T-helper 1 cell treated with Interleukin-12 subunit alpha and Interleukin-12 subunit beta and Interleukin-4 antibody, amounts not matched to agents 30 μg/mL and 1 μg/mL, for 36 hours (primary cell): ENCODE measurements around the gene OR2Z1.
"Not testable (repeated sequence)": the region's sequence is repeated elsewhere in the genome, so short reads cannot be mapped to it uniquely, and the experiment has no call there.

Experiments
- H3K27ac Mint-ChIP-seq: one replicate; pipeline ENCODE4 v1.8.0; 2021; ENCODE audit warnings: mild to moderate bottlenecking, mixed read lengths
- H3K27me3 Mint-ChIP-seq: one replicate; pipeline ENCODE4 v1.8.0; 2021; ENCODE audit warnings: low read depth, mixed read lengths
- H3K36me3 Mint-ChIP-seq: one replicate; pipeline ENCODE4 v1.8.0; 2021; ENCODE audit warnings: low read depth, mixed read lengths
- H3K4me1 Mint-ChIP-seq: one replicate; pipeline ENCODE4 v1.8.0; 2021; ENCODE audit warnings: low read depth, mixed read lengths
- H3K4me3 Mint-ChIP-seq: one replicate; pipeline ENCODE4 v1.8.0; 2021; ENCODE audit warnings: mild to moderate bottlenecking, moderate library complexity, mixed read lengths
- H3K9me3 Mint-ChIP-seq: one replicate; pipeline ENCODE4 v1.8.0; 2021; ENCODE audit warnings: mixed read lengths

The OR2Z1 gene

GRCh38 chr19:8695911-8696310 is 25.5 kb upstream of the OR2Z1 start:
- H3K9me3 Mint-ChIP-seq = no peaks in the 10 kb centered on the region
- no peak overlapping the region for H3K27ac Mint-ChIP-seq
- H3K4me1 Mint-ChIP-seq = peaks cover 30% of the 10 kb centered on the region
- no peak overlapping the region for H3K4me3 Mint-ChIP-seq
- H3K27me3 Mint-ChIP-seq = peaks cover 27% of the 10 kb centered on the region
- no peaks in the 10 kb centered on the region for H3K36me3 Mint-ChIP-seq

GRCh38 chr19:8696993-8697392 is 24.4 kb upstream of the OR2Z1 start:
- Mint-ChIP-seq H3K36me3 (no peaks in the 10 kb centered on the region), H3K27me3 (peaks cover 17% of the 10 kb centered on the region), H3K4me1 (peaks cover 36% of the 10 kb centered on the region), H3K9me3 (no peaks in the 10 kb centered on the region), H3K27ac (no peak overlapping the region), H3K4me3 (no peak overlapping the region)

- Mint-ChIP-seq H3K27ac (no peak overlapping the region), H3K36me3 (no peaks in the 10 kb centered on the region), H3K27me3 (peaks cover 9% of the 10 kb centered on the region), H3K4me1 (peaks cover 40% of the 10 kb centered on the region), H3K9me3 (no peaks in the 10 kb centered on the region), H3K4me3 (no peak overlapping the region)
Measured at GRCh38 chr19:8697671-8698432, 23.6 kb upstream of the OR2Z1 start.

- Mint-ChIP-seq H3K4me3 (no peak within 1 kb of the TSS), H3K36me3 (no peaks in the 10 kb centered on the region), H3K27ac (no peak within 1 kb of the TSS), H3K27me3 (peaks cover 9% of the 10 kb centered on the region), H3K9me3 (no peaks in the 10 kb centered on the region), H3K4me1 (peaks cover 45% of the 10 kb centered on the region)
Measured at GRCh38 chr19:8698433-8699063, 22.9 kb upstream of the OR2Z1 start, which contains the start of gene ACTL9. TSS of gene ACTL9 (minus strand) at chr19:8698795. CDS start at chr19:8698701, 94 bp downstream.

GRCh38 chr19:8699908-8700307 is 21.5 kb upstream of the OR2Z1 start:
- H3K27ac Mint-ChIP-seq = peak overlapping the region; percentile 5
- H3K9me3 Mint-ChIP-seq = no peaks in the 10 kb centered on the region
- H3K36me3 Mint-ChIP-seq = no peaks in the 10 kb centered on the region
- no peak overlapping the region for H3K4me3 Mint-ChIP-seq
- peaks cover 43% of the 10 kb centered on the region for H3K4me1 Mint-ChIP-seq
- peaks cover 9% of the 10 kb centered on the region for H3K27me3 Mint-ChIP-seq

- Mint-ChIP-seq H3K9me3 (no peaks in the 10 kb centered on the region), H3K27ac (no peak overlapping the region), H3K4me3 (no peak overlapping the region), H3K36me3 (no peaks in the 10 kb centered on the region), H3K4me1 (peaks cover 49% of the 10 kb centered on the region), H3K27me3 (peaks cover 9% of the 10 kb centered on the region)
Measured at GRCh38 chr19:8700956-8701355, 20.5 kb upstream of the OR2Z1 start.

GRCh38 chr19:8702350-8702749 is 19.1 kb upstream of the OR2Z1 start:
- no peaks in the 10 kb centered on the region for H3K36me3 Mint-ChIP-seq
- peaks cover 9% of the 10 kb centered on the region for H3K27me3 Mint-ChIP-seq
- H3K4me1 Mint-ChIP-seq = peaks cover 46% of the 10 kb centered on the region
- H3K9me3 Mint-ChIP-seq = no peaks in the 10 kb centered on the region
- peak overlapping the region; percentile 67 for H3K4me3 Mint-ChIP-seq
- H3K27ac Mint-ChIP-seq = peak overlapping the region; percentile 50

- Mint-ChIP-seq H3K36me3 (no peaks in the 10 kb centered on the region), H3K27me3 (peaks cover 11% of the 10 kb centered on the region), H3K4me3 (no peak overlapping the region), H3K4me1 (peaks cover 46% of the 10 kb centered on the region), H3K9me3 (no peaks in the 10 kb centered on the region), H3K27ac (no peak overlapping the region)
Measured at GRCh38 chr19:8703223-8703622, 18.2 kb upstream of the OR2Z1 start.

GRCh38 chr19:8705304-8705703 is 16.1 kb upstream of the OR2Z1 start:
- not testable (repeated sequence) for H3K36me3 Mint-ChIP-seq, H3K27me3 Mint-ChIP-seq, H3K9me3 Mint-ChIP-seq
- Mint-ChIP-seq H3K4me3 (peak overlapping the region; percentile 13), H3K27ac (peak overlapping the region; percentile 70), H3K4me1 (peaks cover 45% of the 10 kb centered on the region)

GRCh38 chr19:8705742-8706141 is 15.7 kb upstream of the OR2Z1 start:
- Mint-ChIP-seq H3K27ac (peak overlapping the region; percentile 70), H3K4me3 (peak overlapping the region; percentile 22), H3K9me3 (no peaks in the 10 kb centered on the region), H3K36me3 (no peaks in the 10 kb centered on the region), H3K27me3 (peaks cover 3% of the 10 kb centered on the region), H3K4me1 (peaks cover 42% of the 10 kb centered on the region)

- Mint-ChIP-seq H3K9me3 (peaks cover 22% of the 10 kb centered on the region), H3K4me1 (peaks cover 10% of the 10 kb centered on the region), H3K27me3 (peaks cover 21% of the 10 kb centered on the region)
- not testable (repeated sequence) for H3K4me3 Mint-ChIP-seq, H3K36me3 Mint-ChIP-seq, H3K27ac Mint-ChIP-seq
Measured at GRCh38 chr19:8710337-8710736, 11.1 kb upstream of the OR2Z1 start.

GRCh38 chr19:8722032-8722431 is 598 bp downstream of the OR2Z1 start:
- Mint-ChIP-seq H3K27ac (no peak overlapping the region), H3K36me3 (no peaks in the 10 kb centered on the region), H3K4me1 (no peaks in the 10 kb centered on the region), H3K4me3 (no peak overlapping the region), H3K27me3 (peaks cover 11% of the 10 kb centered on the region), H3K9me3 (peaks cover 13% of the 10 kb centered on the region)

GRCh38 chr19:8724276-8724675 is 2.8 kb downstream of the OR2Z1 start:
- Mint-ChIP-seq H3K27me3 (peaks cover 11% of the 10 kb centered on the region), H3K27ac (no peak overlapping the region), H3K4me1 (no peaks in the 10 kb centered on the region), H3K36me3 (no peaks in the 10 kb centered on the region), H3K9me3 (peaks cover 9% of the 10 kb centered on the region), H3K4me3 (no peak overlapping the region)

GRCh38 chr19:8731428-8732169 is 10.2 kb downstream of the OR2Z1 start:
- Mint-ChIP-seq H3K36me3 (no peaks in the 10 kb centered on the region), H3K4me1 (no peaks in the 10 kb centered on the region), H3K9me3 (peaks cover 12% of the 10 kb centered on the region), H3K27ac (no peak overlapping the region), H3K27me3 (no peaks in the 10 kb centered on the region), H3K4me3 (no peak overlapping the region)

GRCh38 chr19:8738377-8738776 is 16.9 kb downstream of the OR2Z1 start:
- H3K9me3 Mint-ChIP-seq = no peaks in the 10 kb centered on the region
- H3K27ac Mint-ChIP-seq = no peak overlapping the region
- no peak overlapping the region for H3K4me3 Mint-ChIP-seq
- H3K4me1 Mint-ChIP-seq = no peaks in the 10 kb centered on the region
- H3K36me3 Mint-ChIP-seq = no peaks in the 10 kb centered on the region
- H3K27me3 Mint-ChIP-seq = no peaks in the 10 kb centered on the region
